ENCODE data around the gene NIPBL.
"Not testable (repeated sequence)": the region's sequence is repeated elsewhere in the genome, so short reads cannot be mapped to it uniquely, and the experiment has no call there.

The NIPBL gene

DNA sequence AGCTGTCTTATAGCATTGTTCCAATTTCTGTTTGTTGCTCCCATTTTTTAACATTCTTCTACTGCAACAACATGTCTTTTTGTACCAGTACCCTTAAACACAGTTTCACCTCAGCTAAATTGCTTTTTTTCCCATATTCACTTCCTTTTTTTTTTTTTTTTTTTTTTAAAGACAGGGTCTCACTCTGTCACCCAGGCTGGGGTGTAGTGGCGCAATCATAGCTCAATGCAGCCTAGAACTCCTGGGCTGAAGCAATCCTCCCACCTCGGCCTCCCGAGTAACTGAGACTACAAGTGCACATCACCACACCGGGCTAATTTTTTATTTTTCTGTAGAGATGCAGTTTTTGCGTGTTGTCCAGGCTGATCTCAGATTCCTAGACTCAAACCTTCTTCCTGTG lies 161.3 kb downstream of the NIPBL start:
- no peak for DNase-seq

GRCh38 chr5:37039824-37040223 lies 163.3 kb downstream of the NIPBL start:
- DNase-seq: no peak

DNA sequence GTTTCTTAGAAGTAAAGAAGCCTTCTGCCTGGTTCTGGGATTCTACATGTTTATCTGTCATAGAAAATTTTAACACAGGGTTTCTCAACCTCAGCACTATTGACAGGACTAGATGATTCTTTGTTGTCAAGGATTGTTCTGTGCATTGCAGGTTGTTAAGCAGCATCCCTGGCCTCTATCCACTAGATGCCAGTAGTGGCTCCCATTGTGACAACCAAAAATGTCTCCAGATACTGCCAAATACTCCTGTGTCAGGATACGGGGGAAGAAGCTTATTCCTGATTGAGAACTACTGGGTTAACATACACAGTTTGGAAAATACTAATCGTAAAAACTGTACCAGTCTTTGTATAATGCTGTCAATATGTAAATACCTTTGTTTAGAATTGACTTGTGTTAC lies 167.1 kb downstream of the NIPBL start:
- no peak for DNase-seq

DNA sequence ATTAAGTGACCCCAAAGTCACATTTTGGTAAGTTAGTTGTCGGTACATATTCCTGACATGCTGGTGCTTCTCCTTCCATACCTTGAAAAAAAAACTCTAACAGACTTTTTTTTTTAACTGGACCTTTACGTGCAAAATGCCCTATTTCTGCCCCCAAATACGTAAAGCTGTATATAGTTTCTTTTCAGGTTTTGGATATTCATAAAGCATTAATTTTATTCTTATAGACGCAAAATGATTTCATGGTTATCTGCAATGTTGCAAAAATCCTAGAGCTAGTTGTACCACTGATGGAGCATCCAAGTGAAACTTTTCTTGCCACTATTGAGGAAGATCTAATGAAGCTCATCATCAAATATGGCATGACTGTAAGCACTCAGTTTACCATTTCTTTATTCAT lies 167.6 kb downstream of the NIPBL start:
- DNase-seq: no peak

DNA sequence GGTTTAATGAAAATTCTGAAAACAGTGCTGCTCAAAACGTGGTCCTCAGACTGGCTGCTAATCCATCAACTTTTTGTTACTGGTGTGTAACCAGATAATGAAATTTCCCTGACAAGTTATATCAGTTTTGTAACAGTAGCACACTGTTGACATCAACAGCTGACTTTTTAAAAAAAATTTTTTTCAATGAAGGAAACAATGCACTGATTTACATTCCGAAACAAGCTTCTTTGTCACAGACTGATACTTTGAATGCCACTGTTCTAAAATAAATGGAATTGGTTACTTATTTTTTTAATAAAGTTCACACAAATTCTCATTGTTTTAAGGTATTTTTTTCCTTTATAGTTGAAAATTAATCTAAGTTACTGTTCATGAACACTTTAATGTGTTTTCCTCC lies 169.1 kb downstream of the NIPBL start:
- DNase-seq: no peak

DNA sequence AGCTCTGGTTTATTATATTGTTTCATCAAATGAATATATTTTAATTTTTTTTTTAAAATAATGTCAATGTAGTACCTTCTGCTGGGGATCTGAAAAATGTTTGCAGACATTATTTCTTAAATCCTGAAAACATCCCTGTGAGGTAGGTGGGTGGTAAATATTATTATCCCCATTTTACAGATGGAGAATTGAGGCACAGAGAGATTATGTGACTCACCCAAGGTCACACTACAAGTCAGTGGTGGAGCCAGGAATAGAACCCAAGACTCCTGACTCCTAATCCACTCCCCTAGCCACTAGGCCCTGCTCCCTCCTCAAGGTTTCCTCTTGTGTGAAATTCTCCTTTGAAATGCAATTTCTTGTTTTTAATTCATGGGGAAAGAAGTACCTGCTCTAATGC lies 171.4 kb downstream of the NIPBL start:
- DNase-seq: no peak

DNA sequence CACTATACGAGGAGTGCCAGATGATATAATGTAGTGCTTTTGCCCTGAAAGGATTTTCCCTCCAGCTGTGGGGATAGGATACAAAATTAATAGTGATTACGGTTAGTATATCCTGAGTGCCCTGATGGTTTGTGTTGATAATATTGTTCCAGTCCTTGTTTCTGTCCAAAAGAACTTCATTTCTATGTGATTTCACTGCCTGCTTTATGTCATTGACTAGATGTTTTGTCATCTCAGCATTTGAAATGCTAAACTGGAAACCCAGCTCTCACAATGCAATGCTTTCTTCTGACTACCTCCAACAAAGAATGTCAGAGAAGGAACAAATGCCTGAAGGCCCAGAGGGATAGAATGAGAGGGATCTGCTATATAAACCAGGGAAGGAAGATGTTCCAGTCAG lies 177.8 kb downstream of the NIPBL start:
- DNase-seq: no peak

DNA sequence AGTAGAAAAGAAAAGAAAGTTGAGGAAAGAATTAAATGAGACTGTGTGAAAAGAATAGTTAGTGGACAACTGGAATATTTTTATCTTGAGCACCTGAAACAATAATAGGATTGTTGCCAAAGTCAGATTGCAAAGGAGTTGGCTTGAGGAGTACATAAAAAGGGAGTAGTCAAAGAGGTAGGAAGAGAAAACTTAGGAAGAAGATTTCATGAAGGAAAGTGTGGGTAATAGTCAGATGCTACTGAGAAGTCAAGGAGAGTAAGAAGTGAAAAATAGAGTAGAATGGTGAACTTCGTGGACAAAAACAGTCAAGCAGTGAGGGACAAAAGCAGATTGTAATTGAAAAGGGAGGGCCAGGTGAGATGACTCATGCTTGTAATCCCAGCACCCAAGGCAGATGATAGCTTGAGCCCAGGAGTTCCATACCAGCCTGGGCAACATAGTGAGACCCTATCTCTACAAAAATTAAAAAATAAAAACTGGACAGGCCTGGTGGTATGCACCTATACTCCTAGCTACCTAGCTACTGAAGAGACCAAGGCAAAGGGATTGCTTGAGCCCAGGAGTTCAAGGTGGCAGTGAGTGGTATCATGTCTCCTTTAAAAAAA lies 178.9 kb downstream of the NIPBL start:
- no peak for DNase-seq

DNA sequence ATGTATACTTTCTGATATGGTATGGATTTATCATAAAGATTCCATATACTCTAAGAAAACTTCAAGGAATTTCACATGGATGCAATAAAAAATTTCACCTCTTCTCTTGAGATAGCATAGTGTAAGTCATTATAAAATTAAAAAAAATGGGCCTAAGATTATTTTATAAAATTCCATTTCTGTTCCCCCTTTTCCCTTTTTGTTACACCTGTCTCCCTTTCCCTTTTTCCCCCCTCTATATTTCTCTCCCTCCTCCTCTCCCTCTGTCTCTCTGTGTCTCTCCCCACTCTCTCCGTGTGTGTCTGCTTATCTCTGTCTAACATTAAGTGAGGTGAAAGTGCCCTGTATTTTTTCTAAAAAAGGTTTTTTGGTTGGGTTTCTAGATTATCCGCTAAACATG lies 180.2 kb downstream of the NIPBL start:
- no peak for DNase-seq

DNA sequence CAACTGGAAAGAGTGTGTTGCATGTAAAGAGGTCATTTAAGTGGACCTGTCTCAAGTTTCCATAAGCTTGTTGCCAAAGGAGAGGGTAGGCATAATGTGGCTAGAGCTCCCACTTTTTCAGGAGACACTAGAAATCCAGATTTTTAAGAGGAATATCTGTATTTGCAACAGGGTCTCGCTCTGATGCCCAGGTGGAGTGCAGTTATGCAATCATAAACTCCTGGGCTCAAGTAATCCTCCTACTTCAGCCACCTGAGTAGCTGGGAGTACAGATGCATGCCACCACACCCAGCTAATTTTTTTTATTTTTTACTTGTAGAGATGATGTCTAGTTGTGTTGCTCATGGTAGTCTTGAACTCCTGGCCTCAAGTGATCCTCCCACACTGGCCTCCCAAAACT lies 183.5 kb downstream of the NIPBL start:
- no peak for DNase-seq

- no peak for DNase-seq
Observed at GRCh38 chr5:37063739-37064138, 187.2 kb downstream of the NIPBL start.

GRCh38 chr5:37064442-37064841 lies 187.9 kb downstream of the NIPBL start:
- DNase-seq: no peak

DNA sequence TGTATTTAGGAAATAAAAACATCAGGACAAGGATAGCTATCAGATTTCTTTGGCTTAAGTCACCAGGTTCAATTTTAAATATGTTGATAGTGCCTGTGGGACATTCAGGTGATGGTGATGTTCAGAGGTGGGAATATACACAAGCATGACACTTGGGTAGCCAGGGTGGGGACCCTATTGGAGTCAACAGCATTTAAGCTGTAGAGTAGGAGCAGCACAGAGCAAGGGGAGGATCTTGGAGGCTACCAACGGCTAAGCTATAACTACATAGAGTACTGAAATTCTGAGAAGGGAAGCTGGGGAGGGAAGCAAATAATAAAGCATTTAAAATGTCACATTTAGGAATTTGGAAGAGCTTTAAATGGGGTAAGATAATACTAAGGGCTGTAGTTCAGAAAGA lies 194.9 kb downstream of the NIPBL start:
- no peak for DNase-seq

- no peak for DNase-seq
Observed at GRCh38 chr5:37071901-37072581, 195.5 kb downstream of the NIPBL start.

- no peak for DNase-seq
Observed at GRCh38 chr5:37075399-37075950, 198.9 kb downstream of the NIPBL start.

GRCh38 chr5:37077146-37077545 lies 200.6 kb downstream of the NIPBL start:
- DNase-seq: no peak

DNA sequence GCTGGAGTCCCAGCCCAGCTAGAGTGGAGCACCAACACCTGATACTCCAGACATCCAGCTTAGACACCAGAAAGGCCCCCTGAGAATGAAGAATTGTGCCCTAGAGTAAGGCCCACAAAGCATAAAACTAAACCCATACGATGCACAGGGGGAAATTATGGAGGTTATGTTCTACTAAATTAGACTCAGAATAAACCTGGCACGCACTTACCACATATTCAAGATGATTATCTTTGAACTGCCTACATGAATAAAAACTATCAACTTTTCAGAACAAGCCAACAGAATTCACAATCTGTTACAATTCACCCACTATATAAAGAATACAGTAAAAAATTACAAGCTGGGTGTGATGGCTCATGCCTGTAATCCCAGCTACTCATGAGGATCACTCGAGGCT lies 204.1 kb downstream of the NIPBL start:
- no peak for DNase-seq

GRCh38 chr5:37082977-37083376 lies 206.4 kb downstream of the NIPBL start:
- DNase-seq: not testable (repeated sequence)

- not testable (repeated sequence) for DNase-seq
Observed at GRCh38 chr5:37086026-37086425, 209.5 kb downstream of the NIPBL start.

DNA sequence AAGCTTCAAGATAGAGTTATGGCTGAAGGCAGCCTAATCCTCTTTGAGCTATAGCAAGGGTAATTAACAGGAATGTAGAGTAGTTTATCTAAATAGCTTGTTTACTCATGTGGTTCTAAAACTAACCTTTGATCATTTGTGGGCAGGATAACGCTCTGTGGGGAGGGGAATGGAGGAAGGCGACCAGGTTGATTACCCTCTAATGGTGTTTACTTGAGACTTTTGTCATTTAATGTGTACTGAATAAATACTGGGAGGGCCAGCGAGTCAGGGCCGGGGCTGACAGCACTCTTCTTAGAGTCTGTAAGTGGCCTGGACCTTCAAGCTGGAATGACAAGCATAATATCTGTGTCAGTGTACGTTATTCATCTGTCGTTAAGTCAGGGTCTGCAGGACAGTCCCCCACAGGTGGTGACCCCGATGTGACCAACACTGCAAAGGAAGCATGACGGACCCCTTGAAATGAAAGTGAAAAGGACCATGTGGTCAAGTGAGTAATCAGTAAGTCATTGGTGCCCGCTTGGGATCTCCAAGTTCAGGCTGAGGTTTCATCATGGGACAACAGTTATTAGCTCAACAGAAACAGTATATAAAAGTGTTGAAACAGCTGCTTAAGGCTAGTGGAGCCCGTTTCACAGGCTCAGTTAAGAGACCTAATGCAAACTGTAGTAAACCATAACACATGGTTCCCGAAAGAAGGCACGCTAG lies 210.1 kb downstream of the NIPBL start:
- DNase-seq: no peak

DNA sequence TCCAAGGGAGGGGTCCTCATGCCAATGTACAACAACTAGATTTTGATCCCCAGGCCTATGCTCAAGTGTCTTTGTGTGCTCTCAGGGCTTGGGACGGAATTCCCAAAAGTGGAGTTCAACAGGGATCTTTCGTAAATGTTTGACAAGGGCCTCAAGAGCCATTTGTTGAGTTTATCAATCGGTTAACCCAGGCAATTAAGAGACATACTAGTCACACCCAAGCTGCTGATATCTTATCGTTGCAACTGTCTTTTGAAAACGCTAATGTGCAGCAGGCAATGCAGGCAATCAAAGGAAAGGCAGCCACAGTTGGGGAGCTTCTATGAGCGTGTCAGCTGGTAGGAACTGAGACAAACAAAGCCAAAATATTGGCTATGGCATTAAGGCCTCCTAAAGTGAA lies 211.4 kb downstream of the NIPBL start:
- DNase-seq: no peak

DNA sequence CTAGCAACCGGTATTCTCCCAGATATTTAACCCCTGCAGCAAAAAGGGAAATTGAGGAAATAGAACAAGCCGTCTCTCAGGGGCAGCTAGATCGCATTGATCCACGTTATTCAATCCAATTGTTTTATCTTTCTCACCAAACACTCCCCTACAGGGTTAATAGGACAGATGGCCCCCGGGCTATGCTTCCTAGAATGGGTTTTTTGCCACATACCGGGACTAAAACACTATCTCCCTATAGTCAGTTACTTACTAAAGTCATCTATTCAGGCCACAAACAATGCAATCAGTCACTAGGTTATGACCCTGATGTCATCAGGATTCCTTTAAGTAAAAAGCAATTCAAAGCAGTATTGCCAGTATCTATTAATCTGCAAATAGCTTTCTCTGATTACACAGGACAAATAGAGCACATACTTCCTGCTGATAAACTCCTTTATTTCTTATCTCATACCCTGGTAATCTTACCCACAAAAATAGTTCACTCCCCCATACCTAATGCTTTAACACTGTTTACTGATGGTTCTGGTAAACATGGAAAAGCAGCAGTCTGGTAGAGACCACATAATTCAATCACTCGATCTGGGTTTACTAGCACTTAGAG lies 213.7 kb downstream of the NIPBL start:
- no peak for DNase-seq

GRCh38 chr5:37090781-37091180 lies 214.2 kb downstream of the NIPBL start:
- no peak for DNase-seq

GRCh38 chr5:37093795-37094194 lies 217.2 kb downstream of the NIPBL start:
- not testable (repeated sequence) for DNase-seq
